HCT116 (cell line): ENCODE data around the gene PPARGC1A. TPM values are rescaled to one million over a fixed set of nuclear protein-coding genes. Genes with fewer than 3 reads are reported as not detected.

Experiments used
- ATAC-seq: fragments of 200-7000 bp; cut with Tn5 transposase; 2 replicates; pipeline ENCODE4 v1.9.1; 2020; ENCODE audit warnings: mild to moderate bottlenecking, moderate library complexity
- BruUV-seq: library from RNA; stranded (reverse); fragments of 400-500 nt; replicated peaks from 2 replicates; lab custom pipeline; 2021; lab: Mats Ljungman, UMichigan
- CTCF ChIA-PET: fragments of 300-600 bp; sonication (Branson Sonifier 250); formaldehyde crosslinking; loops from one replicate; lab custom pipeline; 2021; ENCODE audit warnings: antibody characterized with exemption; lab: Charles Lee
- POLR2A ChIA-PET: fragments of 300-600, 350-600 bp; sonication (Branson Sonifier 250); formaldehyde crosslinking; loops from one replicate; lab custom pipeline; 2021; ENCODE audit warnings: antibody characterized with exemption; lab: Charles Lee
- RAD21 ChIA-PET, 2 experiments: fragments of 300-600 bp; sonication (Branson Sonifier 250); formaldehyde crosslinking; loops; one replicate each; lab custom pipeline; 2023; ENCODE audit warnings: low total read pairs in 2 of 2; ENCODE audit not compliant: uncharacterized antibody in 2 of 2, unreplicated experiment in 2 of 2, low non-redundant PET in 1 of 2; lab: Charles Lee
- DNase-seq: peaks from one replicate; pipeline ENCODE4 v3.0.0-alpha.2; 2010; ENCODE audit warnings: low read depth, low spot score
- H2AFZ ChIP-seq: fragments of 200-600 bp; shearing (Covaris generic), sonication (generic); 2 replicates; pipeline ENCODE4 v1.6.1; 2017; ENCODE audit warnings: low read depth, mixed run types, mixed read lengths, antibody characterized with exemption, low read length; ENCODE audit not compliant: poor library complexity, severe bottlenecking
- H3K27ac ChIP-seq: 2 replicates; pipeline ENCODE4 v1.5.1; 2012; ENCODE audit warnings: low read depth, low read length
- H3K27me3 ChIP-seq: fragments of 200-600 bp; sonication (generic); 2 replicates; pipeline ENCODE4 v1.6.1; 2016; ENCODE audit warnings: mixed run types, low read length, mixed read lengths; ENCODE audit not compliant: insufficient read depth
- H3K36me3 ChIP-seq, 2 experiments: fragments of 200-500 bp in 1 of 2; fragments of 200-600 bp in 1 of 2; sonication (Bioruptor generic) in 1 of 2; sonication (generic) in 1 of 2; 2 replicates each; pipeline versions ENCODE4 v1.5.1 to v1.6.1; 2014 to 2016; ENCODE audit warnings: low read length in 2 of 2, inconsistent platforms in 1 of 2, mixed read lengths in 1 of 2, mixed run types in 1 of 2; ENCODE audit not compliant: insufficient read depth in 2 of 2, control insufficient read depth in 1 of 2
- H3K4me1 ChIP-seq, 2 experiments: fragments of 200-600 bp in 1 of 2; sonication (generic) in 1 of 2; 2 replicates each; pipeline versions ENCODE4 v1.5.1 to v1.6.1; 2012 to 2017; ENCODE audit warnings: low read length in 2 of 2, inconsistent platforms in 1 of 2, mild to moderate bottlenecking in 1 of 2, mixed read lengths in 1 of 2, mixed run types in 1 of 2, moderate library complexity in 1 of 2; ENCODE audit not compliant: insufficient read depth in 2 of 2, control insufficient read depth in 1 of 2
- H3K4me2 ChIP-seq: fragments of 200-600 bp; sonication (generic); 2 replicates; pipeline ENCODE4 v1.6.1; 2017; ENCODE audit warnings: mixed run types, low read length, mixed read lengths
- H3K4me3 ChIP-seq, 2 experiments: fragments of 200-600 bp in 1 of 2; sonication (generic) in 1 of 2; replicated peaks in 1 of 2; 2 replicates each; pipeline ENCODE4 v1.5.1; 2011 to 2016; ENCODE audit warnings: low read length in 2 of 2, control low read depth in 1 of 2, low read depth in 1 of 2, mild to moderate bottlenecking in 1 of 2, mixed read lengths in 1 of 2, mixed run types in 1 of 2
- H3K79me2 ChIP-seq: fragments of 200-600 bp; sonication (generic); 2 replicates; pipeline ENCODE4 v1.6.1; 2017; ENCODE audit warnings: mild to moderate bottlenecking, mixed run types, low read length, moderate library complexity, mixed read lengths; ENCODE audit not compliant: insufficient read depth
- H3K9ac ChIP-seq: fragments of 200-600 bp; sonication (generic); 2 replicates; pipeline ENCODE4 v1.6.1; 2016; ENCODE audit warnings: low read length, mixed read lengths
- H3K9me2 ChIP-seq: fragments of 200-600 bp; sonication (generic), shearing (Covaris generic); 2 replicates; pipeline ENCODE4 v1.6.1; 2017; ENCODE audit warnings: mixed run types, mild to moderate bottlenecking, moderate library complexity; ENCODE audit not compliant: insufficient read depth
- H3K9me3 ChIP-seq, 2 experiments: fragments of 200-500 bp in 1 of 2; fragments of 200-600 bp in 1 of 2; sonication (Bioruptor generic) in 1 of 2; sonication (generic) in 1 of 2; 2 replicates each; pipeline ENCODE4 v1.6.1; 2014 to 2017; ENCODE audit warnings: low read length in 2 of 2, mixed read lengths in 2 of 2, inconsistent platforms in 1 of 2, low read depth in 1 of 2, mild to moderate bottlenecking in 1 of 2, mixed run types in 1 of 2, moderate library complexity in 1 of 2; ENCODE audit not compliant: control insufficient read depth in 1 of 2, insufficient read depth in 1 of 2
- H4K20me1 ChIP-seq: fragments of 200-600 bp; sonication (generic), shearing (Covaris generic); 2 replicates; pipeline ENCODE4 v1.6.1; 2017; ENCODE audit warnings: mixed run types, mild to moderate bottlenecking, moderate library complexity; ENCODE audit not compliant: insufficient read depth
- CBX3 ChIP-seq: IDR thresholded peaks from 2 replicates; pipeline ENCODE4 v1.6.1; 2012; ENCODE audit warnings: low read depth
- CEBPB ChIP-seq: IDR thresholded peaks from 2 replicates; pipeline ENCODE4 v1.6.1; 2012; ENCODE audit warnings: low read depth
- EGR1 ChIP-seq: IDR thresholded peaks from 2 replicates; pipeline ENCODE4 v1.6.1; 2012; ENCODE audit warnings: low read depth
- ELF1 ChIP-seq: IDR thresholded peaks from 2 replicates; pipeline ENCODE4 v1.6.1; 2012; ENCODE audit warnings: low read depth, borderline replicate concordance
- EZH2phosphoT487 ChIP-seq: fragments of 200-600 bp; IDR thresholded peaks from 2 replicates; pipeline ENCODE4 v1.6.1; 2018; ENCODE audit warnings: antibody characterized with exemption, borderline replicate concordance
- FOSL1 ChIP-seq: IDR thresholded peaks from 2 replicates; pipeline ENCODE4 v1.6.1; 2012; ENCODE audit warnings: low read depth
- POLR2A ChIP-seq: IDR thresholded peaks from 2 replicates; pipeline ENCODE4 v1.7.0; 2011; ENCODE audit warnings: borderline replicate concordance; ENCODE audit not compliant: insufficient read depth, insufficient read length; ENCODE audit errors: extremely low read depth
- POLR2AphosphoS5 ChIP-seq: IDR thresholded peaks from 2 replicates; pipeline ENCODE4 v1.6.1; 2011; ENCODE audit warnings: mild to moderate bottlenecking, low read depth, low read length, moderate library complexity
- RAD21 ChIP-seq: IDR thresholded peaks from 2 replicates; pipeline ENCODE4 v1.6.1; 2012; ENCODE audit warnings: low read depth, mild to moderate bottlenecking
- REST ChIP-seq: IDR thresholded peaks from 2 replicates; pipeline ENCODE4 v1.6.1; 2012; ENCODE audit warnings: low read depth
- SIN3A ChIP-seq: IDR thresholded peaks from 2 replicates; pipeline ENCODE4 v1.6.1; 2012; ENCODE audit warnings: low read depth
- SP1 ChIP-seq: IDR thresholded peaks from 2 replicates; pipeline ENCODE4 v1.6.1; 2012; ENCODE audit warnings: low read depth
- SRF ChIP-seq: IDR thresholded peaks from 2 replicates; pipeline ENCODE4 v1.6.1; 2012; ENCODE audit warnings: low read depth
- TCF7L2 ChIP-seq: IDR thresholded peaks from 2 replicates; pipeline ENCODE4 v1.7.0; 2011; ENCODE audit warnings: borderline replicate concordance, inconsistent platforms; ENCODE audit not compliant: insufficient read depth, insufficient read length; ENCODE audit errors: extremely low read depth
- ZNF274 ChIP-seq: fragments of 200-500 bp; sonication (Bioruptor generic); IDR thresholded peaks from 2 replicates; pipeline ENCODE4 v1.6.1; 2014; ENCODE audit warnings: mild to moderate bottlenecking, low read depth, low read length, inconsistent platforms
- intact Hi-C: fragments of 100-400 bp; cut with micrococcal nuclease; formaldehyde crosslinking; loops from 2 replicates; pipeline ENCODE4 v1.10.0; 2022
- total RNA-seq: library from RNA; stranded (reverse); gene quantifications from one replicate; pipeline ENCODE4 v1.2.1, GENCODE V29; 2021; ENCODE audit not compliant: unreplicated experiment

The PPARGC1A gene
- total RNA-seq, 1 experiment from 2014 or later: not detected

GRCh38 chr4:23904639-23905071 lies 14.8 kb upstream of the PPARGC1A start:
- intact Hi-C loops: no loop called here
- H3K4me3 ChIP-seq: no peak overlapping the region
- DNase-seq (no peak), ATAC-seq (no peak)
- no peaks in the 10 kb centered on the region for H3K9me2 ChIP-seq
- H3K79me2 ChIP-seq: no peaks in the 10 kb centered on the region
- H3K4me2 ChIP-seq: no peak overlapping the region
- H3K27ac ChIP-seq: no peak overlapping the region
- BruUV-seq: no TSS peak
- no peaks in the 10 kb centered on the region for H4K20me1 ChIP-seq
- H3K36me3 ChIP-seq: no peaks in the 10 kb centered on the region
- H3K27me3 ChIP-seq: no peaks in the 10 kb centered on the region
- CTCF ChIA-PET: no interaction called here
- H3K4me1 ChIP-seq: no peaks in the 10 kb centered on the region
- peaks cover 0 to 26% of the 10 kb centered on the region in 2 experiments; a peak in 2 of 4 replicates for H3K9me3 ChIP-seq
- RAD21 ChIA-PET: no interaction called here
- no peak overlapping the region for H2AFZ ChIP-seq
- no peak overlapping the region for H3K9ac ChIP-seq
- TF ChIP-seq SRF (no peak), POLR2A (no peak), EZH2phosphoT487 (no peak), SP1 (no peak), SIN3A (no peak), ZNF274 (no peak), ELF1 (no peak), RAD21 (no peak), POLR2AphosphoS5 (no peak), REST (no peak), CEBPB (no peak), CBX3 (no peak), EGR1 (no peak), TCF7L2 (no peak), FOSL1 (no peak)
- POLR2A ChIA-PET: no interaction called here
